Measurements from ENCODE around the gene GPR141.

Gene GPR141

GRCh38 chr7:37732888-37733287, 49.3 kb downstream of the GPR141 start:
- no peak for DNase-seq (ENCODE audit: low spot score)

DNA sequence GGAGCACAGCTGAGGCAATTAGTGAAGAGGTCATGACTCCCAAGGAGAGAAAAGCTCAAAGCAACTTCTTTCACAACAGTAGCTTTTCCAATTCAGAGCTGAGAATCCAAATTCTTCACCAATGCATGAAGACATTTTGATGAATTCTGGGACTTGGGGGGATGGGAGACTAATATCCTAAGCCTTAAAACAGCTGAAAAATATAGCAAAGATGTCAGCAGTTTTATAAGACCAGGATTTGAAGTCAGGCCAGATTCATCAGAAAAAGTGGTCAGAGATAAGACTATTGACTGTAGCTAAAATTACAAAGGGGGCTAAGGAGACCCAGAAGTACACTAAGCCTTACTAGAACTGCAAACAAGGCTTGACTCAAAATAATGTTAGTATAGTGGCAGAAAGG, 51.6 kb downstream of the GPR141 start:
- DNase-seq (ENCODE audit: low spot score) = no peak

DNA sequence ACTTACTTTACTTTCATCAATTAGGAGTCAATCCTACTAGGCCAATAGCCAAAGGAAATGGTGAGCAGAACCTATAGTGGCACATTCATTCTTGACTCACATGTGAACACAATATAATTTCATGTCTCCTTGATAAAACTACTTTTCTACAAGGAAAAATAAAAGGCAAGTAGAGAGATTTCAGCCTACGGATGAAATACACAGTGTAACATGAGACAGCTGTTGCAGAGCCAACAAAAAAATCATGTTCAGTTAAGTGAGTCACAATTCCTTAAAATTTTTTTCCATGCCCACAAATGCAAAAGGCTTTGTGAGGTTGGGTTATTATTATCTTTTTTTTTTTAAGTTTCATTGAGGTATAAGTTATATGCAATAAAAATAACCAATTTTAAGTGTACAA, 54.8 kb downstream of the GPR141 start:
- DNase-seq (ENCODE audit: low spot score) = no peak

- no peak for DNase-seq (ENCODE audit: low spot score)
Observed at GRCh38 chr7:37740398-37740797, 56.8 kb downstream of the GPR141 start.

DNA sequence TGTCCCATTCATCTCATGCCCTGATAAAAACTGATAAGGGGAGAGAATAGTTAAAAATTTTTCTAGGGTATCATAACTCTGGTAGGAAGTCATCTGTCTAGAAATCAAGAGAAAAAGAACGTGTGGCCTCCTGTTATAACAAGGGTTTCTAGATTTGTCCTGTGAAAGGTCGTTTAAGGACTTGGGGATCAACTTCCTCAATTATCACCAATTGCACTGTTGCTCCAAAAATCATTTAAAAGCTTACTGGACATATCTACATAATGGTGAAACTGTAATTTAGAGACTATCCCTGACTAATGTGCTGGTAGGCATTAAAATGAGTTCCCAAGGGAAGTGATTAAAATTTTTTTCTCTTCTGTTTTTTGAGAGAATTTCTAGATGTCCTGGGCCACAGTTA, 58.2 kb downstream of the GPR141 start:
- no peak for DNase-seq (ENCODE audit: low spot score)

DNA sequence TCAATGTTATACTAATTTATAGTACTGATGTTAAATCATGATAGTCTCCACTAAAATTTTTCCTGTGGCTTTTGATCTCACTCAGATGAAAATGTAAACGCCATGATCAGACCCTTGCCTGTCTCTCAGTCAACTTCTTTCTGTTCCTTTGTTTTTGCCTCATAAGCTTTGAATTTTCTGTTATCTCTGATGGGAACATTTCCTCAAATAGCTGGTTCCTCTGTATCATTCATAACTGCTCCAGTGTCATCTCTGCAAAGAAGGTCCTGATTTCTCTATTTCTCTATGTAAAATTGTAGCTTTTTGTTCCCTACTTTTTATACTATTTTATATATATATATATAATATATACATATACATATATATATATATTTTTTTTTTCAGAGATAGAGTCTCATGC, 67.5 kb downstream of the GPR141 start:
- no peak for DNase-seq (ENCODE audit: low spot score)

- no peak for DNase-seq (ENCODE audit: low spot score)
Observed at GRCh38 chr7:37753398-37754050, 70.0 kb downstream of the GPR141 start.

DNA sequence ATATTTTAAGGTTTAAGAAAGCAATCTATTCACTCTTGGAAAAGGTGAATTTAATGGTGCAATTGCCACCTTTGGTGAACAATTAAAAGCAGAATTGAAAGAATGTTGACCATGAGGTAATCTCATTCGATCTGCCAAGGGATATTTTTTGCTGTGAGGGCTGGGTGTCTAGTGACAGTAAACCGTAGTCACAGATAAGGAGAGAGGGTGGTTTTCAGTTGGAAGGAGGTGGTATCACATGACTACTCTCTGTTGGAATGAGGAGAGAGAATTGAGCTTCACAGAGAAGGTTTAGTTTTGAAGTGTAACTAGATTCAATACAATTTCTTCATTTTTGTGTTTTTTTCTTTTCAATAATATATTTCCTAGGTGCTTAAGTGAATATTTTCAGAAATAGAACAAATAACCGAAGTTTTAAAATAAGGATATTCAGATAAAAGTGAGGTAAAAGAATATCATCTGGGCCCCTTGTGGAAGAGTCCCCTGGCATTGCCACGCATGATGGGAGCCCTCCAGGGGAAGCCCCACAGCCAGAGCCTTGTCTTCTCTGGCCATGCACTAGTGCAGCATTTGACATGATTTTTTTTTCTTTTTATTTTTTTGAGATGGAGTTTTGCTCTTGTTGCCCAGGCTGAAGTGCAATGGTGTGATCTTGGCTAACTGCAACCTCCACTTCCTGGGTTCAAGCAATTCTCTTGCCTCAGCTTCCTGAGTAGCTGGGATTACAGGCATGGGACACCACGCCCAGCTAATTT, 73.4 kb downstream of the GPR141 start:
- DNase-seq (ENCODE audit: low spot score) = no peak

DNA sequence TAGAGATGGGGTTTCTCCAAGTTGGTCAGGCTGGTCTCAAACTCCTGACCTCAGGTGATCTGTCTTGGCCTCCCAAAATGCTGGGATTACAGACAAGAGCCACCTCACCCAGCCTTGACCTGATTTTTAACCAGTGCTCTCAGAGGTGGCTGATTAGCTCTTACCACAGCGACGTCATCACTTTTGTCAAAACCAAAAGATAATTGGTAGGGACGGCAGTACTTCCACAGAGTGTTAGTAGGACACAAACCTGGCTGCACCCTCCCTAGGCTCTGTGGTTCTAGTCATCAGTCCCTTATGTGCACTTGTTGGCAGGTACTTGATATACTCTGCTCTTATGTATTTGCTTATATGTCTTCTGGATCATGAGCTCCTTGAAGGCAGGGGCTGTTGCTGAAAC, 74.0 kb downstream of the GPR141 start:
- no peak for DNase-seq (ENCODE audit: low spot score)

DNA sequence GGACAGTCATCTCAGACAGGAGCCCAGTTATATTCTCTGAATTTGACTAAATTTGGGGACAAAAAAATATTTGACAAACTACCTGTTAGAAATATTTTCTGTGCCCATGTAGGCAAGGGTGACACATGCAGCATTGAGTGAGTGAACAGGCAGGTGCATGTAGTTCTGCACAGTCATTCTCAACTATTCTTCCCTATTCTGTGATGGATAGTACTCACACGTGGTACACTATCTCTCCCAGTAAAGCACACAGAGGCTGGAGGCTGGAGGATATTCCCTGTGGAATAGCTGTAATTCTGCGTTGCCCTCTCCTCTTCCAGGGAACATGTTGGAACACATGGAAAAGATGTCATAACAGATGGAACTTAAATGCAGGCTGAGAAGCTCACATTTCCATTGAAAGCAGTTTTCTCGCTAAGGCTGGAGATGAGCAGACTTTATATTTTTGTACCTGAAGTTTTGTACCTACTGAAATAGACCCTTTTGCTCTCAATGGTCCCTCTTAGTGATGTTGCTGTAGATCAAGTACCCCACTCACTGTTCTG, 75.0 kb downstream of the GPR141 start:
- no peak for DNase-seq (ENCODE audit: low spot score)

GRCh38 chr7:37759526-37759925, 76.0 kb downstream of the GPR141 start:
- no peak for DNase-seq (ENCODE audit: low spot score)

- DNase-seq (ENCODE audit: low spot score) = no peak
Observed at GRCh38 chr7:37765421-37765829, 81.9 kb downstream of the GPR141 start.

DNA sequence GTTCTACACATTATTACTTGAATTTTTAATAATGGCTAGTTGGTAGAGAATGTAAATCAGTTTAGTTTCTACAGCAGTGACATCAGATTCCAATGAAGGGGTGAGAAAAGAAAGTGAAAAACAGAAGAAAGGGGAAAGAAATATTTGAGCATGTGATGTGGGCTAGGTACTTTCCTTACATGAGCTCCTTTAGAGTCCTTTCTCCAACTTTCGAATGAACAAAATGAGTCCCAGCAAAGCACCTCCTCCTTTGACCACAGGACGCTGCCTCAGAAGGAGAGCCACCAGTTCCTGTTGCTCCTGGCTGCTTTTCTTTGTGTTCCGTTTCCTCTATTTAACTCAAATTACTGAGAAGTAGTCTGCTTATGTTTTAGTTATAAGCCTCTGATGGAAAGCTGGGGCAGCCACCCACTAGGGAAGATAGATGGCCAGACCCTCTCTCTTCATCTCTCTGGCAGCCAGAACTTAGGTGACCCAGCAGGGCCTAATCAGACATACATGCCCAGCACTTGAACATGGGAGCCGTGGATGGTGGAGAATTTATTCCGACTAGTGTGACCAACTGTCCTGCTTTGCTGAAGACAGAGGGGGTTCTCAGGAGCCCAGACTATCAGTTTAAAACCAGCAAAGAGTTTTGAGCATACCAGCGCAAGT, 82.4 kb downstream of the GPR141 start:
- no peak for DNase-seq (ENCODE audit: low spot score)

DNA sequence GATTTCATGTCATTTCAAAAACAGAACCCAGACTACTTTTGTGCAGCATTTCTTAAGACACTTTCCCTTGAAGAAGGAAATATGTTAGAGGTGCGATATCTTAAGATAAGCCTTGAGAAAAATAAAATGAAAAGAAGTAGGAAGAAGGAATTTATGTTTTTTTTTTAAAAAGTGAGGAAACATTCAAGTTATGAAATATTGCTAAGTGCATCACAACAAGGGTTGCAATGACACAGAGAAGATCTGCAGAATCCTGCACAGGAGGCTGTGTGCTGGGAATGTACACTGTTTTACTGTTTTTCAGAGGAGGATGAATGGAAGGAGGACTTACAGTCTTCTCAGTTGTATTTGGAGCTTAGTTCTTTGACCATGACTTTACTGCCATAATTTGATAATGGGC, 85.0 kb downstream of the GPR141 start:
- DNase-seq (ENCODE audit: low spot score) = no peak

DNA sequence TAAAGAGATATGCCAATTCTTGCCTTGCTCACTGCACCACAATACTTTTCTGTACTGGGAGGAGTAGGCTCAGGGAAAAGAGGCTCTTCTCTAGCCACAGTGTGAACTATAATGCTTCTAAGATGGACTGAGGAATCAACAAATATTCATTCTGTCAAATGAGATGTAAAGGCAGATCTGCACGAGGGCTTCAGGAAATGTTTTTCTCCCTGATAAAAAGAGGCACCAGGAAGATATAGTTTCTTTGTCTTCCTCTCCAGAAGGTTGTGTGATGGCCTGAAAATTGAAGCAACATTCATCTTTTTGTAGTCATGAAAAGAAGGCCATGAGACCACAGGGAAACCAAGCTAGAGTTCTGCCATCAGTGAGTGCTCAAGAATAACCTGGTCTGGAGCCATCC, 85.7 kb downstream of the GPR141 start:
- DNase-seq (ENCODE audit: low spot score) = no peak

GRCh38 chr7:37769726-37770125, 86.2 kb downstream of the GPR141 start:
- DNase-seq (ENCODE audit: low spot score) = no peak

DNA sequence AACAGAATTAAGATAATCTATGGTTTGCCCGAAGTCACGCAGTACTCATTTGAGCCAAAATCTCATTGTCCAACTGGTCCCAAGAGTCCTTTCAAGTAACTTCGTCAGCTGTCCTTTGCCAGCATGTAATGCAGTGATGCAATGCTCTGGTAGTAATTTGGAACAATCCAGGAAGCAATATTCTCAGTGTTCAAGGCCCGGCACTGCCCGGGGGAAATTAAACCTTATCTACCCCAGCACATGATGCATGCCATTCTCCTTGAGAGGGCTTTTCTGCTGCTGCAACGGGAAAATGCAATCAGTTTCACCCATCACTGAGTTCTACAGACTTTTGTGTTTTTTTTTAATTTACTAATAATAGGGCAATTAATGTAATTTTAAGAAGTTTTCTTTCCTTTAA, 87.3 kb downstream of the GPR141 start:
- DNase-seq (ENCODE audit: low spot score) = no peak

GRCh38 chr7:37771342-37771741, 87.8 kb downstream of the GPR141 start:
- no peak for DNase-seq (ENCODE audit: low spot score)

- no peak for DNase-seq (ENCODE audit: low spot score)
Observed at GRCh38 chr7:37771801-37772200, 88.2 kb downstream of the GPR141 start.

GRCh38 chr7:37775921-37776320, 92.4 kb downstream of the GPR141 start:
- no peak for DNase-seq (ENCODE audit: low spot score)

- DNase-seq (ENCODE audit: low spot score) = no peak
Observed at GRCh38 chr7:37781156-37781555, 97.6 kb downstream of the GPR141 start.

GRCh38 chr7:37782166-37782565, 98.6 kb downstream of the GPR141 start:
- no peak for DNase-seq (ENCODE audit: low spot score)

DNA sequence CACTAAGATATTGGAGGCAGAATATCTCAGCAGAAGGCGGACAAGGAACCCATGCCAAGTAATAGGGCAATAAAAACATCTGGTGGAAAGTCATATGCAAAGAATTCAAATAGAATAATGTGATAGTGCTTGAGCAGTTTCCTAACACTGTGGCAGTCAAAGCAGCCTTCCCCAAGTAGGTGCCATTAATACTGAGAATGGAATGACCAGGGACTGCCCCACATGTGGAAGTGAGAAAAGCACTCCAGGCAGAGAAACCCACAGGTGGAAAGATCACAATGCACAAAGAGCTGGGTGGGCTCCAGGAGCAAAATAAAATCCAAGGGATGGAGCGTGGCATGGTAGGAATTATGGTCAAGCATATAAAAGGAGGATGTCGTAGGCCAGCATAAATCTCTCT, 100.4 kb downstream of the GPR141 start:
- no peak for DNase-seq (ENCODE audit: low spot score)

Measured in COLO829 (cell line).